ENCODE results near the gene GDPD3.

GDPD3 gene

GRCh38 chr16:30122604-30123160 lies 9.3 kb upstream of the GDPD3 start:
- DNase-seq (ENCODE audit: extremely low spot score), result no peak
- TF ChIP-seq FOXA1 (IDR thresholded peaks at IDR 0.05), result no peak
- TF ChIP-seq FOXM1 (IDR thresholded peaks at IDR 0.05; ENCODE audit: borderline replicate concordance), result no peak
- TF ChIP-seq CTBP1 (IDR thresholded peaks at IDR 0.05; ENCODE audit: borderline replicate concordance), result no peak
- no peak for TF ChIP-seq BHLHE40 (IDR thresholded peaks at IDR 0.05; ENCODE audit: borderline replicate concordance)
- TF ChIP-seq ARNT (IDR thresholded peaks at IDR 0.05), result no peak
- TF ChIP-seq ZNF384 (IDR thresholded peaks at IDR 0.05), result no peak
- no peak for TF ChIP-seq FOXK2 (IDR thresholded peaks at IDR 0.05)
- no peak for TF ChIP-seq NFRKB (IDR thresholded peaks at IDR 0.05)
- no peak for TF ChIP-seq TARDBP (IDR thresholded peaks at IDR 0.05)
- no peak for TF ChIP-seq HDGF (IDR thresholded peaks at IDR 0.05; ENCODE audit: borderline replicate concordance)
- no peak for TF ChIP-seq SUZ12 (IDR thresholded peaks at IDR 0.05)
- no peak for TF ChIP-seq ELF4 (IDR thresholded peaks at IDR 0.05)
- no peak for TF ChIP-seq LEF1 (IDR thresholded peaks at IDR 0.05; ENCODE audit: borderline replicate concordance)
- no peak for TF ChIP-seq L3MBTL2 (conservative IDR thresholded peaks at IDR 0.05)
- TF ChIP-seq SP1 (IDR thresholded peaks at IDR 0.05), result no peak
- no peak for TF ChIP-seq PKNOX1 (IDR thresholded peaks at IDR 0.05)
- ChIA-PET CTCF (no interaction called here), POLR2A (interaction anchor here (0.5 to 1.5 kb wide), 9 partner anchors 9 to 916 kb away, joined by 3 to 7 read pairs (median 5); partner anchors contain the start of genes CORO1A, GDPD3, TBX6 and ZNF747)

GRCh38 chr16:30121741-30122571 lies 8.6 kb upstream of the GDPD3 start:
- POLR2A ChIA-PET, result interaction anchor here (0.5 to 1.5 kb wide), 3 partner anchors 9 to 31 kb away, joined by 3 to 5 read pairs (median 5); partner anchors contain the start of gene TBX6
- CTCF ChIA-PET, result no interaction called here

GRCh38 chr16:30120340-30121105 lies 7.2 kb upstream of the GDPD3 start:
- TF ChIP-seq HDGF (IDR thresholded peaks at IDR 0.05; ENCODE audit: borderline replicate concordance) (no peak), SUZ12 (IDR thresholded peaks at IDR 0.05) (no peak), LEF1 (IDR thresholded peaks at IDR 0.05; ENCODE audit: borderline replicate concordance) (no peak), L3MBTL2 (conservative IDR thresholded peaks at IDR 0.05) (no peak), TARDBP (IDR thresholded peaks at IDR 0.05) (no peak), ELF4 (IDR thresholded peaks at IDR 0.05) (no peak), ZNF384 (IDR thresholded peaks at IDR 0.05) (no peak)
- no peak for DNase-seq (ENCODE audit: extremely low spot score)
- ChIA-PET CTCF (interaction anchor here (0.6 kb wide), 3 partner anchors 26 to 65 kb away, joined by 3 read pairs; no protein-coding TSS in a partner anchor), POLR2A (interaction anchor here (0.9 to 1.5 kb wide), 2 partner anchors 8 to 30 kb away, joined by 3 to 5 read pairs; partner anchors contain the start of gene TBX6)

More at GRCh38 chr16:30121741-30122571, 8.6 kb upstream of the GDPD3 start:
- DNase-seq (ENCODE audit: extremely low spot score), result no peak
- TF ChIP-seq HDGF (IDR thresholded peaks at IDR 0.05; ENCODE audit: borderline replicate concordance), result no peak

- TF ChIP-seq ZNF384 (IDR thresholded peaks at IDR 0.05) (no peak), SUZ12 (IDR thresholded peaks at IDR 0.05) (no peak), BHLHE40 (IDR thresholded peaks at IDR 0.05; ENCODE audit: borderline replicate concordance) (no peak), L3MBTL2 (conservative IDR thresholded peaks at IDR 0.05) (no peak), TARDBP (IDR thresholded peaks at IDR 0.05) (no peak), FOXA1 (IDR thresholded peaks at IDR 0.05) (no peak), SP1 (IDR thresholded peaks at IDR 0.05) (no peak), HDGF (IDR thresholded peaks at IDR 0.05; ENCODE audit: borderline replicate concordance) (no peak), PKNOX1 (IDR thresholded peaks at IDR 0.05) (no peak), NFRKB (IDR thresholded peaks at IDR 0.05) (no peak), CTBP1 (IDR thresholded peaks at IDR 0.05; ENCODE audit: borderline replicate concordance) (no peak)
- POLR2A ChIA-PET, result no interaction called here
- DNase-seq (ENCODE audit: extremely low spot score), result no peak
- CTCF ChIA-PET, result no interaction called here
These were observed 6.1 kb upstream of the GDPD3 start for GRCh38 chr16:30119428-30119827.

- CTCF ChIA-PET, result interaction anchor here (1.1 kb wide), 1 partner anchor 25 kb away, joined by 3 read pairs; no protein-coding TSS in a partner anchor
- DNase-seq (ENCODE audit: extremely low spot score), result no peak
- TF ChIP-seq SUZ12 (IDR thresholded peaks at IDR 0.05), result no peak
- TF ChIP-seq ZNF384 (IDR thresholded peaks at IDR 0.05), result no peak
- TF ChIP-seq CTBP1 (IDR thresholded peaks at IDR 0.05; ENCODE audit: borderline replicate concordance), result no peak
- TF ChIP-seq FOXM1 (IDR thresholded peaks at IDR 0.05; ENCODE audit: borderline replicate concordance), result no peak
- no peak for TF ChIP-seq HDGF (IDR thresholded peaks at IDR 0.05; ENCODE audit: borderline replicate concordance)
- POLR2A ChIA-PET, result interaction anchor here (0.7 to 1.9 kb wide), 3 partner anchors 29 to 66 kb away, joined by 3 to 6 read pairs (median 3); partner anchors contain the start of genes ALDOA and CORO1A
These were observed 4.4 kb upstream of the GDPD3 start for GRCh38 chr16:30117768-30118167.

All from HEK293T (cell line).